GM18858 (cell line): ENCODE measurements around the gene RAB35.

ENCODE experiments used
- ATAC-seq: cut with Tn5 transposase; IDR thresholded peaks from one replicate; pipeline ENCODE4 v1.9.1; 2021; ENCODE audit not compliant: unreplicated experiment

RAB35 gene

DNA sequence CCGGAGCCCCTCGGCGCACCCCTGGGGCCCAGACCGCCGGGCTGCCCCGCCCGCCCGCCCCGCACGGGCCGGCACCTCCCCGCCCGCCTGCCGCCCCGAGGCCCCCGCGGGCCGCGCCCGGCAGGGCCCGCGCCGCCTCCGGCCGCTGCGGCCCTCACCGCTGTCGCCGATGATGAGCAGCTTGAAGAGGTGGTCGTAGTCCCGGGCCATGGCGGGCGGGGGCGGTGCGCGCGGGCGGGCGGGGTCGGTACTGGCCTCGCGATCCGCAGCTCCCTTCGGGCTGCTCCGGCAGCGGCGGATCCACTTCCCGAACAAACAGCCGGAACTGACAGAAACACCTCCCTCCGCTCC is at the start of gene RAB35:
Gene RAB35 (minus strand): TSS at position 313 of the 351 bp plus-strand sequence. CDS start 103 bp downstream, at position 210.
- ATAC-seq: no peak

DNA sequence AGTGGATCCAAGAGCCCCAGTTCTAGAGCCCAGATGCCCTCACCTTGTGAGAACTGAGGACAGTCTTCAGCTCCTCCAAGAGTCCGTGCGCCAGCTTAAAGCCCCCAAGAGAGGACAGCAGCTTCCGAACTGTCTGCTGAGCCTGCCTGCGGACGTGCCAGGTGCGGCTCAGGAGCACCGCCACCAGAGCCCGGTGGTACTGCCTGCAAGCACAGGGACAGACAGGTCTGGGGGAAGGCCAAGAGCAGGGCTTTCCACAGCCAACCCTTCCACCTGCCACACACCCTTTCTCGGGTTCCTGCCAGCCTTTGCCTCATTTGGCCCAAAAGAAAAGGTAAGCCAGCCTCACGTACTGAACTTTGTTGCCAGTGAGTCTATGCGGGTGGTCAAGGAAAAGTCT is 47.7 kb upstream of the RAB35 start:
- no peak for ATAC-seq

DNA sequence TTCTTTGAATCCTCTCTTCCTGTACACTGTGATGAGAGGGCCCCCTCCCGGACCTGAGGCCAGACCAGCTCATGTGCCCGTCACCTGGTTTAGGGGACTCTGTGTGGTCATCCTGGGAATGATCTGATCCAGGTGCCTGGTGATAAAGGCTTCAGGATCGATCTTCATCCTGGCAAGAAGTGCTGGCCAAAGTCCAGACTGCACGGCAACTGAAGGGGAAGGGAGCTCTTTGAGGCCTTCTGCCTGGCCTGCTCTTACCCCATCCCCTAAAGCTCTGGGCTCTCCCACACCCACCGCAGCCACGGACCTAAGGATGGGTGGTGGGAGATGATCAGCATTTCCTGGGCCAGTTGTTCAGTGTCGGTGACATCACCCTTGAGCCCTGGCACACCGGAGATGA is 46.2 kb upstream of the RAB35 start:
- no peak for ATAC-seq

DNA sequence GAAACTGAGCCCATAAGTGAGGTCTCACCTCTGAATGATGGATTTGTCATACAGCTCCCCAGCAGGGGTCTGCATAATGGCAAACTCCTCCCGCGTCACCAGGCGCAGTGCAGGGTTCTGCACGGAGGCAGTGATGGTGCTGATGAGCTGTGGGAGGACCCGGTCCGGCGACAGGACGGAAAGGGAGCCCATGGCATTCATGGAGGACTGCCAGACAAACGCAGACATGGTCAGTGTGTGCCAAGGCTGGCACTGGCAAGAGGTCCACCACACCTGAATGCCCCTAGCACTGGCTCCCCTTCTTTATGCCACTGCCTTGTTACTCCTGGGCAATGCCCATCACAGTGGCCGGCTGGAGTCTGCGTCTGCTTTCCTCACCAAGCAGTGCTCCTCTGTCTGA is 45.3 kb upstream of the RAB35 start:
- ATAC-seq: no peak

DNA sequence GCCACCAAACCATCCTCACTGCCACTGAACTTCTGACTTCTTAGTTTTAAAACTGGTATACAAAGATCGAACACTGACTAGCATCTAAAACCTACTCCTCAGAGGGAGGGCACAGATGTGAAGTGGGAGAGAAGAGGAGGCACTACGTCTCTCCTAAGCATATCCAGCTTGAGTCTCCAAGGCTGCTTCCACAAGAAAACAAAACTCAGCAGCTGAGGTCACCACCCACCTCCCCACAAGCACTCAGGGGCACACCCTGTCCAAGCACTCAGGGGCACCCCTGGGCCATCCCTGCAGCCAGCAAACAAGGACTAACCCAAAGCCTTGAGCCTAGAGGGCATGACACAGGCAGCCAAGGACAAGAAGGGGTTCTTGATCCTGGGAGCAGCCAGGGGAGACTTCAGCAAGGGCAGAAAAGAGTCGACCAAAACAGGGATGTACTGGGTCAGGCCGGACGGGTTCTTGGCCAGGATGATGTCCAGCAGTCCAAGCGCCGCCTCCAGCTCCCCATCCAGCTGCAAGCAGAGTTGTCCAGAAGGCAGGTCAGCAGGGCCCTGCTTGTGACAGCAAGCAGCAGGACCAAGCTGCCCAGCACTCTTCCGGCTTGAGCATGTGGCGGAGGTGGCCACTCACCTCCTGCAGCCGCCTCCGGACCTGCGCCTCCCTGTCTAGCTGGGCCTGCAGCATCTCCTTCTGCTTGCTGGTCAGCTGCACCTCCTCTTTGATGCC is 43.1 kb upstream of the RAB35 start:
- ATAC-seq: no peak

DNA sequence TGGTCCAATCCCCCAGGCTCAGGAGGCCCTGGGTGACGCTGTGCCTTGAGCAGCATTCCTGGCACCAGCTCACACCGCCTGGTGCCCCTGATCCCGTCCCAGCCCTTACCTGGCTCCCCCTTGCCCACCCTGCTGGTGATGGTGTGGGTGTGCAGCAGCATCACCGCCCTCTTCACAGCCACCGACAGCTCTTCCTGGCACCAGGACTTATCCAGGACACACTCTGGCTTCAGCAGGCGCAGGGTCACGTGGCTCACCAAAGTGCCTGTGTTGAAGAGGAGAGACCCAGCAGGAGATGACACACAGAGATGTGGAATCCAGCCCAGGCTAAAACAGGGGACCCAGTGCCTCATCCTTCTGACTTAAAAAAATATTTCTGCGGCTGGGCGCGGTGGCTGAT is 41.8 kb upstream of the RAB35 start:
- ATAC-seq: no peak

- no peak for ATAC-seq
Measured at GRCh38 chr12:120157678-120158077, 41.1 kb upstream of the RAB35 start.

DNA sequence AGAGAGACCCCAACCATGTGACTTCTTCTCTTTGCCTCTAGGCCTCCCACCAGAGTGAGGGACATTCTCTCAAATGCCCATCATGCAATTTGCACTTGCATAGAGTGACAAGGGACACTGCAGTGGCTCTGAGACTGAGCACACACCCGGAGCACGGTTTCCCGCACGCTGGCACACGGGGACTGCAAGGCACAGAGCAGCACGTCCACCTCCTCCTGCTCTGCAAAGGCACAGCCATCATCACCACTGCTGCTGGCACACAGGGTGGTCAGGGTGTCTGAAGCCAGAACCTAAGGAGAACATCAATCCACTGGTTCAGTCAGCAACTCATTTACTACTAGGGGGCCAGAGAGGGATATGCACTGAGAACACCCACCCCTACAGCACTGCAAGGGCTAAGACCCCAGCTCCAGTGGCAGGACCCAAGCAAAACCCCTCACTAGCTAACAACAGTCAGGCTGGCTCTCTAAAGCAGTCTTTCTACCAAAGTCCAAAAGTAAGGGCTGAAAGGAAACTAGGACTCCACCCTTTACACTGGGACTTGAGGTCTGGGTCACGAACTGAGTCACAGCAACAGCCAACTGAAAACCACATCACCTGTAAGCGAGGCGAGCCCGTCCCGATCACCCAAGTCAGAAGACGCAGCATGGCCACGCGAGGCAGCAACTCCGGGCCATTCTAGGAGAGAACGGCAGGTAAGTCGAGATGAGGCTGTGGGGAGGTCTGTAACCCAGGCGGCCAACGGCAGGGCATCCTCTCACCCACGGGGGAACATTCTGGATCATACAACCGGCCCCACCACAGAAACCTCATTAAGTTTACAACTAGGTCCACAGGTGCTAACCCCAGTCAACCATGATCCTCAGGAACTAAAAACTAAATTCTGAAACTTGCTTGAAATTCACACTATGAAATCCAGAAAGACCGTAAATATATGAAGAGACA is 40.0 kb upstream of the RAB35 start:
- ATAC-seq: no peak

GRCh38 chr12:120155072-120155471 is 38.5 kb upstream of the RAB35 start:
- no peak for ATAC-seq

DNA sequence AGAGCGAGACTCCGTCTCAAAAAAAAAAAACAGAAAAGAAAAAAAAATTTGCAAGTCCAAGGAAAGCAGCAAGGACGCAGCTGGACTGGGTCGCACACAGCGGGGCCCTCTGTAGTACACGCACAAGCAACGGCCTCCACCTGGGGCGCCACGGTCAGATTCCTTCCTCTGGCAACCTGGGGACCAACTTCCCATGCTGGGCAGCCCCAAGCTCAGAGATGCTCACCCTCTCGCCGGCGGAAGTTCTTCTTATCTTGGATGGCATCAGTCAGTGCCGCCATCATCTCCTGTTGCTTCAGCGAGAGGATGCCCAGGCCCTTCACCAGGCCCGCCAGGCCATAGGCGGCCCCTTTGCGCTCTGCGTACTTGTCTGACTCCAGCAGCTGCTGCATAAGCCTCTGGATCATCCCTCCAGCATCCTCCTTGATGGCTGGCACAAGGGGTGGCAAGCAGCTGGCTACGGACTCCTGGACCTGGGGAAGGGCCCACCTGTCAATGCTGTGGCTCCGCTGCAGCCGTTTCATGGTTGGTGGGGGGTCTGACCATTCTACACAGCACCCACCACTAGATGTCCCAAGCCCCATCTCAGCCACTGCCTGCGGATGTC is 34.5 kb upstream of the RAB35 start:
- ATAC-seq: no peak

GRCh38 chr12:120148011-120148410 is 31.5 kb upstream of the RAB35 start:
- no peak for ATAC-seq

DNA sequence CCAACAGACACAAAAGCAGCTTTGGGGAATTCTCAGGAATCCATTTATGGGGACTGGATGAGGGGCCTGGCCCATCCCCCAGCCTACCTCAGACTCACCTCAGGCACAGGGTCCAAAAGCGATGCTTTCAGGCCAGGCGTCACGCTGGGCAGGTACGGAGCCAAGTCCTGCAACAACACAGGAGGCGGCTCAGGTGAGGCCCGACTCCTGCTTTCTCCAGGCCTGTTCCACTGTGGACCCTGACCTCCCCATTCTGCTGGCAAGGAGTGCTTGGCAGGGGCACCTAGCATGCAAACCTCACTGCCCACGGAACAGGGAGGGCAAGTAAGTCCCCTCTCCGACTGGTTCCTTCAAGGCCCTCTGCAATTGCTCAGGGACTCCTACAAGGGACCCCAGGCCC is 28.6 kb upstream of the RAB35 start:
- ATAC-seq: no peak

- ATAC-seq: no peak
Measured at GRCh38 chr12:120144215-120144614, 27.7 kb upstream of the RAB35 start.

DNA sequence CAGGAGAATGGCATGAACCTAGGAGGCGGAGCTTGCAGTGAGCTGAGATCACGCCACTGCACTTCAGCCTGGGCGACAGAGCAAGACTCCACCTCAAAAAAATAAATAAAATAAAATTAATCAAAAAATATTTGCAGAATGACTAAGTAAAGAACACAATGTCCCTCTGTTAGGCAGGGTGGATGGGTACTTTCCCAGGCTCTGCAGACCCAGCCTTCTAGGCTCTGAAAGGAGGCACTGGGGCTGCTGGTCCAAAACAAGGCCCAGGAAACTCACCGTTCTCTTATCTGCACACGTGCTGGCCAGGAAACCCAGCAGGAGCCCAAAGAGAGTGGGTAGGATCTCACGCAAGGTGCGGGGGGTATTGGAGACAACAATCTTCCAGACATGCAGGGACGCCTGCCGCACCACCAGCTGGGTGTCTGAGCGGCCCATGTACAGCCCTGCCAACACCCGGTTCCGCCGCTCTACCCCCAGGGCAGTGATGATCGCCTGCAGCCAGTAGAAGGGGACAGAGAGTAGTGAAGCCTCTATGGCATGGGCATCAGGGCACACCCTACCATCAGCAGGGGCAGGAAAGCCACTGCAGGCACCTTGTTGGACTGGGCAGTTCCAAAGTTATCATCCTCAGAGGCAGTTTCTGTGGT is 25.8 kb upstream of the RAB35 start:
- ATAC-seq: no peak

GRCh38 chr12:120141336-120141735 is 24.8 kb upstream of the RAB35 start:
- ATAC-seq: no peak

GRCh38 chr12:120140603-120141002 is 24.1 kb upstream of the RAB35 start:
- no peak for ATAC-seq

DNA sequence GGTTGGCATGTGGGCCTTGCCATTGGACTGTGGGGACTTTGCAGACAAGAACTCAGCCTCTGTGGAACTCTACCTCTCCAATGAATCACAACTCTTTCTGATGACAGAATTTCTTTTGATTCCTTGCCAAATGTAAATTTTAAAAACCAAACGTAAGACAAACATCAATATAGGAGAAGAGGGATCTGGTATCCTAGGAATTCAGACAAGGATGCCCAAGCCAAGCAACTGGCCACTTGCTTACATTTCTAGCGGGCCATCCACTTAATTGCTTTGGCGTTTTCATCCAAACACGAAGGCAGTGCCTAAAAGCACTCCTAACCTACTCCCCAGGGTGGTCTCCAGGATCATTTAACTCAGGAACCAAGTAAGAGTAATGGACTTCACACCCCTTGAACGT is 23.4 kb upstream of the RAB35 start:
- no peak for ATAC-seq

DNA sequence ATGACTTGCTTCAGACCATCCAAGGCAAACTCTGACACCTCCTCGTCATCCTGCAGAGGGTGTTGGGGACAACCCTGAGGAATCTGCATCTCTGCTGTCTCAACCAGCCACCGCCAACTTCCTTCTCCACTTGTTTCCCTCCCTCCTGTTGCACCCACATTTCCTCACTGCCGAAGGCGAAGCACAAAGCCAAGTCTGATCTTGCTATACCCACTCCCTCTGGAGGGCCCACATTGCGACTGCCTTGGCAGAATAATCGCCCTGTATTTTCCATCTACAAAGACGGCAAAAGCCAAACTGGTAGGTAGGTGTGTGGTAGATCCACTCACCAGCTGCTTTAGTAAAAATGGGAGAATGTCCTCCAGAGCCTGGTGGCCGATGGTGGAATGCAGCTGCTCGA is 21.8 kb upstream of the RAB35 start:
- no peak for ATAC-seq

GRCh38 chr12:120137833-120138232 is 21.3 kb upstream of the RAB35 start:
- ATAC-seq: no peak

DNA sequence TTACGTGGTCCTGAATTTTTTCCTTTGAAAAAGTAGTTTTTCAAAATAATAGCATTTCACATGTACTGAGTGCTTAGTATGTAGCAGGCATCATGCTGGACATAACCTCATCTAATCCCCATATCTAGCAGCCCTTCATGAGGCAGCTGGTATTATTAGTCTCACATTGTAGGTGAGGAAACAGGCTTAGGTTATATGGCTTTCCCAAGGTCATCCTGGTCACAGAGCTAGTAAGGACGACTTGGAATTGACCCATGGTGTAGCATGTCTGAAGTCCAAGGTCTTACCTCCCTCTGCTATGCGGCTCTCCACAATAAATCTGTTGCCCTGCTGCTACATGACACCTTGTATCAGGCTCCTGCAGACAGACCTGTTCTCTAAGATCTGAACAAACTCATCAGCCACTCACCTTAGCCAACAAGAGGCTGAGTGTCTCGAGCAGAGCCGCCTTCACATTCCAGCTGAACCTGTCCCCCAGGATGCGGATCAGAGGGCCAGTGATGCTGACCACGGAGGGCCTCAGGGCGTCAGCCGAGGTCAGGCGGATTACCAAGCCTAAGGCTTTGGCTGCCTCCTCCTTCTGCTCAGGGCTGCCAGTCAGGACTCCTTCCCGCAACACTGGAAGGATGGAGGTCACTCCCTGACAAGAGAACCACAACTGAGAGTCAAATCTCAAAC is 19.7 kb upstream of the RAB35 start:
- ATAC-seq: no peak
